ENCODE results near the gene CHPF.

The CHPF gene, protein sequence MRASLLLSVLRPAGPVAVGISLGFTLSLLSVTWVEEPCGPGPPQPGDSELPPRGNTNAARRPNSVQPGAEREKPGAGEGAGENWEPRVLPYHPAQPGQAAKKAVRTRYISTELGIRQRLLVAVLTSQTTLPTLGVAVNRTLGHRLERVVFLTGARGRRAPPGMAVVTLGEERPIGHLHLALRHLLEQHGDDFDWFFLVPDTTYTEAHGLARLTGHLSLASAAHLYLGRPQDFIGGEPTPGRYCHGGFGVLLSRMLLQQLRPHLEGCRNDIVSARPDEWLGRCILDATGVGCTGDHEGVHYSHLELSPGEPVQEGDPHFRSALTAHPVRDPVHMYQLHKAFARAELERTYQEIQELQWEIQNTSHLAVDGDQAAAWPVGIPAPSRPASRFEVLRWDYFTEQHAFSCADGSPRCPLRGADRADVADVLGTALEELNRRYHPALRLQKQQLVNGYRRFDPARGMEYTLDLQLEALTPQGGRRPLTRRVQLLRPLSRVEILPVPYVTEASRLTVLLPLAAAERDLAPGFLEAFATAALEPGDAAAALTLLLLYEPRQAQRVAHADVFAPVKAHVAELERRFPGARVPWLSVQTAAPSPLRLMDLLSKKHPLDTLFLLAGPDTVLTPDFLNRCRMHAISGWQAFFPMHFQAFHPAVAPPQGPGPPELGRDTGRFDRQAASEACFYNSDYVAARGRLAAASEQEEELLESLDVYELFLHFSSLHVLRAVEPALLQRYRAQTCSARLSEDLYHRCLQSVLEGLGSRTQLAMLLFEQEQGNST

GRCh38 chr2:219543596-219544358 is at the start of gene CHPF, which contains the start of gene TMEM198:
CHPF (minus strand) TSS chr2:219543809; CDS start chr2:219543538, 271 bp downstream.
TMEM198 (plus strand) TSS chr2:219544028; CDS start chr2:219544728, 700 bp downstream.
- Histone ChIP-seq H3F3A (ENCODE audit: insufficient read depth) (peaks cover 7% of the 10 kb centered on the region), H3K4me3 (ENCODE audit: insufficient read depth, low read length, poor library complexity, severe bottlenecking) (peak within 1 kb of the TSS; percentile 92), H3K27ac (ENCODE audit: low read depth, low read length) (peak within 1 kb of the TSS; percentile 74), H3K9me3 (ENCODE audit: insufficient read depth, low read length) (no peaks in the 10 kb centered on the region), H3K36me3 (ENCODE audit: low read length) (no peaks in the 10 kb centered on the region), H3K4me2 (ENCODE audit: low read depth, low read length, poor library complexity, severe bottlenecking) (peak within 1 kb of the TSS; percentile 95), H2AFZ (ENCODE audit: low read depth, low read length, severe bottlenecking) (peak within 1 kb of the TSS; percentile 89), H4K20me1 (ENCODE audit: low read depth, low read length) (no peaks in the 10 kb centered on the region), H3K9me2 (replicated peaks; ENCODE audit: insufficient read depth, low read length) (no peaks in the 10 kb centered on the region), H3K9ac (ENCODE audit: low read length) (peak within 1 kb of the TSS; percentile 75), H3K27me3 (ENCODE audit: low read length) (no peaks in the 10 kb centered on the region), H3K79me2 (ENCODE audit: insufficient read depth, low read length) (no peaks in the 10 kb centered on the region)
- TF ChIP-seq CTCF (IDR thresholded peaks at IDR 0.05; ENCODE audit: insufficient read depth, low read length, poor library complexity, severe bottlenecking), result no peak
- no peak for TF ChIP-seq EZH2phosphoT487 (conservative IDR thresholded peaks at IDR 0.05; ENCODE audit: low read length)

DNA sequence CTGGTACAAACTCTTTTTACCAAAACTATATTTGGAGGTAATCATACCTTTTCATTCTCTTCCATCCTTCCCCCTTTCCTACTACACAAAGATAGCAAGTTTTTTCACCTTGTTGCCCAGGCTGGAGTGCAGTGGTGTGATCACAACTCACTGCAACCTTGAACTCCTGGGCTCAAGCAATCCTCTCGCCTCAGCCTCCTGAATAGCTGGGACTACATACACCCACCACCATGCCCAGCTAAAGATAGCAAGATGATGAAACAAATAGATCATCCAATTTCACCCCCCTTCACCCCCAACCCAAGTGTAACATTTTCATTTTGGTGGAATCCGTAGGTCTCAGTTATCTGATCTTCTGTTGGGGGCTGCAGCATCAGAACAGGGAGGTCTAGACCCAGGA is 49.5 kb upstream of the CHPF start:
- Histone ChIP-seq H3K36me3 (ENCODE audit: low read length) (no peaks in the 10 kb centered on the region), H4K20me1 (ENCODE audit: low read depth, low read length) (no peaks in the 10 kb centered on the region), H3K4me2 (ENCODE audit: low read depth, low read length, poor library complexity, severe bottlenecking) (no peak overlapping the region), H3K9me3 (ENCODE audit: insufficient read depth, low read length) (no peaks in the 10 kb centered on the region), H3K4me3 (ENCODE audit: insufficient read depth, low read length, poor library complexity, severe bottlenecking) (no peak overlapping the region), H3K79me2 (ENCODE audit: insufficient read depth, low read length) (0 out of 2 replicates have a peak, but pooled peaks cover 1% of the 10 kb centered on the region), H3F3A (ENCODE audit: insufficient read depth) (no peaks in the 10 kb centered on the region), H3K27ac (ENCODE audit: low read depth, low read length) (no peak overlapping the region), H3K9me2 (replicated peaks; ENCODE audit: insufficient read depth, low read length) (no peaks in the 10 kb centered on the region), H3K27me3 (ENCODE audit: low read length) (no peaks in the 10 kb centered on the region), H3K9ac (ENCODE audit: low read length) (no peak overlapping the region), H2AFZ (ENCODE audit: low read depth, low read length, severe bottlenecking) (no peak overlapping the region)
- no peak for TF ChIP-seq CTCF (IDR thresholded peaks at IDR 0.05; ENCODE audit: insufficient read depth, low read length, poor library complexity, severe bottlenecking)
- TF ChIP-seq EZH2phosphoT487 (conservative IDR thresholded peaks at IDR 0.05; ENCODE audit: low read length), result no peak

GRCh38 chr2:219592736-219593135 is 49.1 kb upstream of the CHPF start:
- H3K36me3 ChIP-seq (ENCODE audit: low read length), result no peaks in the 10 kb centered on the region
- H4K20me1 ChIP-seq (ENCODE audit: low read depth, low read length), result no peaks in the 10 kb centered on the region
- H3K9me3 ChIP-seq (ENCODE audit: insufficient read depth, low read length), result no peaks in the 10 kb centered on the region
- no peaks in the 10 kb centered on the region for H3K79me2 ChIP-seq (ENCODE audit: insufficient read depth, low read length)
- no peak overlapping the region for H3K9ac ChIP-seq (ENCODE audit: low read length)
- no peaks in the 10 kb centered on the region for H3F3A ChIP-seq (ENCODE audit: insufficient read depth)
- no peaks in the 10 kb centered on the region for H3K27me3 ChIP-seq (ENCODE audit: low read length)
- H3K9me2 ChIP-seq (replicated peaks; ENCODE audit: insufficient read depth, low read length), result no peaks in the 10 kb centered on the region
- no peak overlapping the region for H3K27ac ChIP-seq (ENCODE audit: low read depth, low read length)
- H3K4me2 ChIP-seq (ENCODE audit: low read depth, low read length, poor library complexity, severe bottlenecking), result no peak overlapping the region
- H2AFZ ChIP-seq (ENCODE audit: low read depth, low read length, severe bottlenecking), result no peak overlapping the region
- H3K4me3 ChIP-seq (ENCODE audit: insufficient read depth, low read length, poor library complexity, severe bottlenecking), result no peak overlapping the region
- TF ChIP-seq EZH2phosphoT487 (conservative IDR thresholded peaks at IDR 0.05; ENCODE audit: low read length) (no peak), CTCF (IDR thresholded peaks at IDR 0.05; ENCODE audit: insufficient read depth, low read length, poor library complexity, severe bottlenecking) (no peak)

Measured in SU-DHL-6 (cell line).